Mucosa of descending colon (tissue), 3 donors: ENCODE measurements around the gene CALCB. TPM values are rescaled to one million over a fixed set of nuclear protein-coding genes. Genes with fewer than 3 reads are reported as not detected.
"Not testable (repeated sequence)": the region's sequence is repeated elsewhere in the genome, so short reads cannot be mapped to it uniquely, and the experiment has no call there.

Experiments used
- ATAC-seq: fragments of 200-7000 bp; cut with Tn5 transposase; one replicate; pipeline ENCODE4 v1.9.1; 2020; ENCODE audit warnings: mild to moderate bottlenecking, moderate library complexity
- DNase-seq, 3 donors: peaks; one replicate each; pipeline ENCODE4 v3.0.0-alpha.2; 2020
- H3K36me3 ChIP-seq: fragments of 200-600 bp; one replicate; pipeline ENCODE4 v1.8.0; 2021; ENCODE audit warnings: low read depth, mild to moderate bottlenecking
- H3K4me1 ChIP-seq: fragments of 200-600 bp; one replicate; pipeline ENCODE4 v1.8.0; 2021; ENCODE audit warnings: low read depth, mild to moderate bottlenecking
- H3K4me3 ChIP-seq: fragments of 200-600 bp; one replicate; pipeline ENCODE4 v1.8.0; 2021; ENCODE audit warnings: mild to moderate bottlenecking
- H3K9me3 ChIP-seq: fragments of 200-600 bp; one replicate; pipeline ENCODE4 v1.8.0; 2021; ENCODE audit warnings: mild to moderate bottlenecking
- CTCF ChIP-seq: fragments of 200-600 bp; IDR thresholded peaks from one replicate; pipeline ENCODE4 v1.8.0; 2022; ENCODE audit warnings: antibody characterized with exemption, mild to moderate bottlenecking
- intact Hi-C, 2 donors: fragments of 100-400 bp; cut with DNase I in 1 of 2; cut with micrococcal nuclease in 1 of 2; formaldehyde crosslinking; loops; one replicate each; pipeline versions ENCODE4 v1.11.0 to v1.11.1; 2022; cut with DNase I, micrococcal nuclease
- total RNA-seq, 3 donors: library from RNA; stranded (reverse); fragmentation: NEBNext Ultra II Directional in 2 of 3; extraction: Animal tissue kit (Norgen Biotek cat#: 25700) in 2 of 3; gene quantifications; one replicate each; pipeline versions ENCODE4 v1.2.1 to v1.2.4, GENCODE V29; 2021 to 2023
- donor health status: DM: no; HTN: no; CAD: no; lungs with moderate emphysema.
- donor health status: DM: no; HTN: no; CAD: no.
- donor health status: DM: no; HTN: yes; CAD: no.

Gene CALCB
- total RNA-seq, 3 donors from 2014 or later, result 1.6 TPM; not detected in 2

GRCh38 chr11:15035283-15035682 is 38.1 kb upstream of the CALCB start:
- Histone ChIP-seq H3K4me1 (no peaks in the 10 kb centered on the region), H3K9me3 (no peaks in the 10 kb centered on the region), H3K4me3 (no peak overlapping the region), H3K36me3 (no peaks in the 10 kb centered on the region)
- peak; percentile 69 for ATAC-seq
- intact Hi-C loops, result no loop called here
- DNase-seq, result peak in 2 of 3 donors; percentile 31 to 45
- no peak for TF ChIP-seq CTCF

GRCh38 chr11:15038963-15039362 is 34.4 kb upstream of the CALCB start:
- ATAC-seq (no peak), DNase-seq (no peak)
- no peak overlapping the region for H3K4me3 ChIP-seq
- no peaks in the 10 kb centered on the region for H3K9me3 ChIP-seq
- no peak for TF ChIP-seq CTCF
- H3K36me3 ChIP-seq, result no peaks in the 10 kb centered on the region
- intact Hi-C loops, result no loop called here
- H3K4me1 ChIP-seq, result no peaks in the 10 kb centered on the region

- TF ChIP-seq CTCF, result no peak
- Histone ChIP-seq H3K36me3 (no peaks in the 10 kb centered on the region), H3K4me1 (no peaks in the 10 kb centered on the region), H3K4me3 (no peak overlapping the region), H3K9me3 (no peaks in the 10 kb centered on the region)
- DNase-seq (no peak), ATAC-seq (no peak)
- intact Hi-C loops, result no loop called here
These were observed 28.2 kb upstream of the CALCB start for GRCh38 chr11:15045209-15045608.

- H3K4me3 ChIP-seq, result no peak overlapping the region
- DNase-seq, result no peak
- intact Hi-C loops, result no loop called here
- no peak for ATAC-seq
- no peaks in the 10 kb centered on the region for H3K36me3 ChIP-seq
- no peak for TF ChIP-seq CTCF
- H3K9me3 ChIP-seq, result no peaks in the 10 kb centered on the region
- no peaks in the 10 kb centered on the region for H3K4me1 ChIP-seq
These were observed 27.5 kb upstream of the CALCB start for GRCh38 chr11:15045891-15046290.

GRCh38 chr11:15046673-15047072 is 26.7 kb upstream of the CALCB start:
- DNase-seq, ATAC-seq, H3K4me1 ChIP-seq, intact Hi-C loops, H3K9me3 ChIP-seq, H3K4me3 ChIP-seq, H3K36me3 ChIP-seq: not testable (repeated sequence)

GRCh38 chr11:15048616-15049015 is 24.8 kb upstream of the CALCB start:
- ATAC-seq (no peak), DNase-seq (no peak)
- H3K9me3 ChIP-seq, result no peaks in the 10 kb centered on the region
- TF ChIP-seq CTCF, result no peak
- intact Hi-C loops, result no loop called here
- no peaks in the 10 kb centered on the region for H3K36me3 ChIP-seq
- no peaks in the 10 kb centered on the region for H3K4me1 ChIP-seq
- H3K4me3 ChIP-seq, result no peak overlapping the region
